ENCODE results near the gene ADCY5.

Gene ADCY5

DNA sequence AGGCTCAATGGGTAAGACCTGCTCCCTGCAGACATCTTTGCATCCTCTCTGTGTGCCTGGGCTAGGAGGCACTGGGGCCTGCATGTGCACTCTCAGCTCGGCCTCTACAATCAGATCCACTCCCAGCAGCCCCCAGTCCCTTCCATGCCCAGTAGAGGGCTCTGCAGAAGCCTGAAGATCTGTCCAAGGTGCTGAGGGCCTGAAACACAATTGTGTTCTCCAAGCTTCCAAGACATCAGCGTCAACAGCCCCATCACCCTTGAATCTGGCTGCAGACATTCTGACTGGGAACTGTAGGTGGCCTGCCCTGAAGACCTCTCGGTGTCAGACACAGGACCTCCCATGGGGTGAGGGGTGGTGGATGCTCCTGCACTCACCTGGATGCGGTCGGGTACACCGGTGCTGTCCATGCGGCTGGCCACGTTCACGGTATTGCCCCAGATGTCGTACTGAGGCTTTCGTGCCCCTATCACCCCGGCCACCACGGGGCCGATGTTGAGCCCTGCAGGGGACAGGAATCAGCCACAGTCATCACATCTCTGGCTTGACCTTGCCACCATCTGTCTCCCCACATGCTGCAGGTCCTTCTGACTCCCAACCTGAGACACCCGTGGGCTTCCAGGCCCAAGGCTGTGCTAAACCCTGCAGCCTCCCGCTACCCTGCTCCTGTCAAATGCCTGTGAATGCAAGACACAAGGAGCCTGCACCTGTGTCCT lies 162.4 kb downstream of the ADCY5 start:
- peak in 2 of 3 donors; percentile 9 to 18 for DNase-seq (ENCODE audit: low read depth in 3 of 3)

DNA sequence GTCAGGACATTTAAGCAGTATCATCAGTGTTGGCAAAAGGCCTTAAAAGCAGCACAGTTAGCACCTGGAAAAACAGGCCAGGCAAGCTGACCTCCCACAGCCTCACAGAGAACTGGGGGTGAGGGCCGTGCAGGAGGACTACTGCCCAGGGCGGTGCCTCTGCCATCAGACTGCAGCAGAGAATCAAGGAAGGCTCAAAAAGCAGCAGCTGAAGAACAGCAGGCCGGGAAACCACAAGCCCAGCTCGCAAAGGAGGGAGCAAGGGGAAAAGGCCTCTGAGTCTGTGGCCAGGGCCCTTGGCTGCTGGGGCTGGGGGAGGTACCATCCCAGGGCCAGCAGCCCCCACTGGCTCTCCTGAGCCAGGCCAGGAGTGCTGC lies 163.0 kb downstream of the ADCY5 start:
- no peak for DNase-seq (ENCODE audit: low read depth in 3 of 3)

DNA sequence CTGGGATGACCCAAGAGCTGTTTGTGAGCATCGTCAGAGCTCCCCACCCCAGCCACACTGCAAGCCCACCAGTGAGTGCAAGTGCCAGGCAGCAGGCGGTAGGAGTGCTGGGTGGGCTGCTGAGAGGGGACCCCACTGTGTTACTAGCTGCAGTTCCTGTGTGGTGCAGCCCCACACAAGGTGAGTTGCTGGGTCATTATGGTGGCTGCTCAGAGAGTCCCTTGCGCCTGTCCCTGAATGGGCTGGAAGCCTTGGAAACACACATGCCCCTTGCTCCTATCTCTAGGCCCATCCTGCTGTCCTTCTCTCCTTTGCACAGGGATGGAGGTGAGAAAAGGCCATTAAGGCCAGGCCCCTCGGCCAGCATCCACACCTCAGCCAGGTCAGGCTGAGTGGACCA lies 163.4 kb downstream of the ADCY5 start:
- no peak for DNase-seq (ENCODE audit: low read depth in 3 of 3)

DNA sequence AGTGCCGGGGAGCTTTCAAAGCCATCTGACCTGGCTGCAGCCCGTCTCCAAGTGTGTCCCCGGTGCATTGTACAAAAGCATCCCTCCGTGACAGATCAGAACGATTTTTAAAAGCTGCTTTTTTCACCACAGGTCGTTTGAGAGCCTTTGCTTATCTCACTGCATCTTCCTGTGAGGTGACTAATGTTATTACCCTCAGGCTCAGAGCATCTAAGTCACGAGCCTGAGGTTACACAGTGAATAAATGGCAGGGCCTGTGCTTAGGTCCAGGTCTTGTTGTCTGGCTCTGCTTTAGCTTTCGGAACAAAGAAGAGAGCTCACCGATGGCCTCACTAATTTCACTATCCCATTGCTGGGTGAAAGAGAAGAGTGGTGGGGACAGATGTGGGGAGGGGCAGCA lies 163.8 kb downstream of the ADCY5 start:
- DNase-seq (ENCODE audit: low read depth in 3 of 3) = no peak

DNA sequence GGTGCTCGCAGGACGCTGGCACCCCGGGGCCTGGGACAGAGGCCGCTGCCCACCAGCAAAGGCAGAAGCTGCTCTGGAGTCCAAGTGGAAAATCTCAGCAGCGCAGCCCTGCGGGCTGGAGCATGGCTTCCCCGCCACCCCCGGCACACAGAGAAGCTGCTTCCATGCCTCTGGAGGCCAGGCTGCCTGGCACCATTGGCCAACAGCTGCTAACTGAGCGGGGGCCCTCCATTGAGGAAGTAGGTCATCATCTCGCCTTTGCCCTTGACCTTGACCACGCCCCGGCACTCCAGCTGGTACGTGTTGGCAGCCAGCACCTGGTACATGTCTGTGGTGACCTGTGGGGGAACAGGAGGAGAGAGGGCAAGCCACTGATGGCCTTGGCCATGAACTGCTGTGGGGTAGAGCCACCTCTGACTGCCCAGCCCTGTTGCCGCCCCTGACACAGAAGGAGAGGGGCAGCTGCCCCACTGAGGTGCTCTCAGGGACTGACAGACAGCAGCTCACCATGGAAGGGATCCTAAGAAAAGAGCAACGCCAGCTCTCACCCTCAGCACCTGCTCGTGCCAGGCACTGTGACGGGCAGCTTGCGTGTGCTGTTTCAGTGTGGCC lies 164.4 kb downstream of the ADCY5 start:
- DNase-seq (ENCODE audit: low read depth in 3 of 3) = no peak

DNA sequence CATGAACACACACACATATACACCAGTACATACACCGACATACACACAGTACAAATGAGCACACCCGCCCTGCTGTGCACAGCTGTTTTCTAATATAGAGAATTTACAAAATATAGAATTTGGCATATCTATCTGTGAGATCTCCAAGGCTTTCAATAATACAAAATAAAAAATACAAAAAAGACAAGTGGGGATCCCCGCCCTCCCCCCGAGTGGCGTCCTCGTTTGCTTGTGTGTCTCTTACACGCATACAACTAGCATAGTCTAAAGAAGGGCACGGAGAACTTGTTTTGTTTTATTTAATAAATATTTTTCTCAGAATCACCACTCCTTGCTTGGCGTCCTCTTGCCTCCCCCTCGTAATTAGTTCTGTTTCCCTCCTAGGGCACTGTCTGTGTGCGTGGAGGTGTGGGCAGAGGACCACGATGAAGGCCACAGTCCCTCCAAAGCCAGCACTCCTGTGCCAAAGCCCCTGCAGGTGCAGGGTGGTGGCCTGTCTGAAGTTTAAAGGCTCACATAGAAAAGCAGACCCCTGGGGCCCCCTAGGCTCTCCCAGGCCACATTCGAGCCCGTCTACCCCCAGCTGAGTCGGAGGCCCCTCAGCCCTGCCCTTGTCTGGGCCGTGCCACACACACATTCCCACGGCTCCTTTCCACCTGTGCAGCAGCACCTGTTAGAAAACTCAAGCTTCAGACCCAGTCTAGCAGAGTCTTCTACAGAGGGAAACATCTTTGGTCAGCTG lies 165.1 kb downstream of the ADCY5 start:
- DNase-seq (ENCODE audit: low read depth in 3 of 3) = no peak

DNA sequence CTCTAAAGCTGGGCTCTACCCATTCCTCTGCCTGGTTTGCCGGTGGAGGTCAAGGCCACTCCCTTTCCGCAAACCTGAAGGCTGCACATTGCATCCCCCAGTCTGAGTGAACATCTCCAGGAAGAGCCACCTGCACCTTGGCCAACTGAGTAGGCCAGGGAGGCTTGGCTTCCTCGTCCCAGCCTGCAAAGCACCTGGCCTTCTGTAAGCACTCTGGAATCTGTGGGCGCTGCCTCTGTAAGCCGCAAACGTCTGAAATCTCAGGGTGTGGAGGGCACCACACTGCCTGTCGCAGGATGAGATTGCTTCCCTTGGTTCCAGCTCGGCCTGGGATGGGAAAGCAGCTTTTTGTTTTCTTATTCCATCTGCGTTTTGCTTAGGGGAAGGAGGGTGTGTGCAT lies 165.8 kb downstream of the ADCY5 start:
- no peak for DNase-seq (ENCODE audit: low read depth in 3 of 3)

DNA sequence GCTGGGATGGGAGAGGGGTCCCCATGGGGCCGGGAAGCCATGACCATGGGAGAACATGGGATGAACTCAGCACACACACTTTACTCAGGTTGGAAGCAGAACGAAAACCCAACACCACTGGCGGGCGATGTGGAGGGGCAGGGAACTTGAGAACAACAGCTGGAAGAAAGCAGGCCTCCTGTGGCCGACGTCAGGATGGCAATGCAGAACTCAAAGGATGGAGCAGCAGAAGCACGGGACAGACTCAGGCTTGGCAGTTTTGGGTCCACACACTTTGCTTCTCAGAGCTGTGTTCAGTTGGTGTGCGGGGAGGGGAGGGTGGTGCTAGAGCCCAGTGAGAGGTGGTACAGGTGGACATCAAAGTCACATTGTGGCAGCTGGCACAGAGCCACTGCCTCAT lies 166.4 kb downstream of the ADCY5 start:
- DNase-seq (ENCODE audit: low read depth in 3 of 3) = no peak

DNA sequence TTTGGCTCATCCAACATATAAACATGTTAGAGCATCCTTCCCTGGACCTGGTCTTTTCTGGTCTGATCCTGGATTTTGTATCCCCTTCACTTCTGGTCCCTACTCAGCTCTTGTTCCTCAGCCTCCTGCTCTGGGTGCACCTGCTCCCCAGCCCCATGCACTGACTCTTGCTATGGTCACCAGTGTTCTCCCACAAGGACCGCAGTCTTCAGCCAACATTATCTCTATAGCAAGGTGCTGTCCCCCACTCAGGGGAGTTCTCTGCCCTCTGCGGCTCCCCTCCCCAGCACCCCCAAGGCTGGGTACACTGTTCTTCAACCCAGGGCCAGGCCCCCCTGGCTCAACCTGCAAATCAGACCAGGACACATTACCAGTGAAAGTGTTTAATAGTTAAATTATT lies 167.0 kb downstream of the ADCY5 start:
- no peak for DNase-seq (ENCODE audit: low read depth in 3 of 3)

DNA sequence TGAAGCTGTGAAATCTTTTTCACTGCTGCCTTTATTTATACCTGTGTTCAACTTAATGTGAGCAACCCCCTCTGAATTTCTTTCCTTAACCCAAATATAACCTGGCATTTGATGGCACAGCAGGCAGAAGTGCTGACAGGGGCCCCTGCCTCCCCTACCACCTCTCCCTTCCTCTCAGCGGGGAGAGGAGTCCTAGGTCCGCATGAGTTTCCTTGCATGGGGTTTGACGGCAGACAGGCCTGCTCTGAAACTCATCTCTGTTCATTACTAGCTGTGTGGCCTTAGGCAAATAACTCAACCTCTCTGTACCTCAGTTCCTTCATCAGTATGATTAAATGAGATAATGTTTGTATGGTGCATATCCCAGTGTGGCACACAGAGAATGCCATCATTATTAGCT lies 167.5 kb downstream of the ADCY5 start:
- DNase-seq (ENCODE audit: low read depth in 3 of 3) = no peak

DNA sequence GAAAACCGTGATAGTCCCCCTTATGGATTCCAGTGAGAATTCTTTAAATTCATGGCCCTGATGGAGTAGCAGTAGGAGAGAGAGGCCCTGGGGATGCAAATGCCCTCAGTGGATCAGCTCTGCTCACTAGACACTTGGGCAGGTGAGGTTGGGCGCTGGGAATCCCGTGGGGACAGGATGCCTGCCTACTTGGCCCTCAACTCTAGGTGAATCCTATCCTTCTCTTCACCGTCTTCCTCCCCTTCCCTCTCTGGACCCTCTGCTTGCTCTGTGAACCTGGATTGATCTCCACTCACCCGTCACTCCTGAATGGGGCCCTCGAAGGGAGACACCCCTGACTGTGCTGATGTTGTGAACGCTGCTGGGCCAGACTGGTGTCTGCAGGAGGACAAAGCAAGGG lies 169.8 kb downstream of the ADCY5 start:
- no peak for DNase-seq (ENCODE audit: low read depth in 3 of 3)

DNA sequence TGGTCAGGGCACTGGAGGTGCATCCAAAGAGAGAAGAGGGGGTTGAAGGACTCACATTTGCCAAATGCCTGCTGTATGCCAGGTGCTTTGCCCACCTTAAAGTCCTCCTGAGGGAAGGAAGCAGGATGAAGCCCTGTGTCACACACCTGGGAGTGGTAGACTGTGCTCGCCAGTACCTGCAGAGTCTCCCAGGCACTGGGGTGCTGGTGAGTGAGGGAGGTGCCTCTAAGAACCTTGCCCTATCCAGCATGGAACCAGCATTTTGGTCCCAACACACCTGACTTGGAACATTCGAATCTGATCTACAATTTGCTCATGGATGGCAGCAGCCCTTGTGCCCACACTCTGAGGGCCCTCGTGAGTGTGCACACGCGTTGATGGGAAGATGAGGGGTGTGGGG lies 170.4 kb downstream of the ADCY5 start:
- DNase-seq (ENCODE audit: low read depth in 3 of 3) = no peak

DNA sequence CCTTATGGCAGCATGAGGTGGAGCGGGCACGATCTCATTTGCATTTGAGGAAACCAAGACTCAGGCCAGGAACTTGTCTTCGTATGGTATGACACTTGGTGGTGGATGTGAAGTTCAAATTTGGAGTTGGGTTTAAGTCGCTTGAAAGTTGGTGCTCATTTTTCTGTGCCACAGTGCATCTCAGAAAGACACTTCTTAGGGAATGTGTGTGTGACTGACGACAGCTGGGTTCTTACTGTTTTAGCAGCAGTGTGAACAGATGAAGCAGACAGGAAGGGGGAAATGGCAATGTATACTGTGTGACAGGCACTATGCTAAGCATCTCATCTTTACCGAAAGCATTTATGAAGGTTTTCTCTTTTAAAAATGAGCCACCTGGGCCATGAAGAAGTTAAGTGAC lies 171.8 kb downstream of the ADCY5 start:
- DNase-seq (ENCODE audit: low read depth in 3 of 3) = no peak

DNA sequence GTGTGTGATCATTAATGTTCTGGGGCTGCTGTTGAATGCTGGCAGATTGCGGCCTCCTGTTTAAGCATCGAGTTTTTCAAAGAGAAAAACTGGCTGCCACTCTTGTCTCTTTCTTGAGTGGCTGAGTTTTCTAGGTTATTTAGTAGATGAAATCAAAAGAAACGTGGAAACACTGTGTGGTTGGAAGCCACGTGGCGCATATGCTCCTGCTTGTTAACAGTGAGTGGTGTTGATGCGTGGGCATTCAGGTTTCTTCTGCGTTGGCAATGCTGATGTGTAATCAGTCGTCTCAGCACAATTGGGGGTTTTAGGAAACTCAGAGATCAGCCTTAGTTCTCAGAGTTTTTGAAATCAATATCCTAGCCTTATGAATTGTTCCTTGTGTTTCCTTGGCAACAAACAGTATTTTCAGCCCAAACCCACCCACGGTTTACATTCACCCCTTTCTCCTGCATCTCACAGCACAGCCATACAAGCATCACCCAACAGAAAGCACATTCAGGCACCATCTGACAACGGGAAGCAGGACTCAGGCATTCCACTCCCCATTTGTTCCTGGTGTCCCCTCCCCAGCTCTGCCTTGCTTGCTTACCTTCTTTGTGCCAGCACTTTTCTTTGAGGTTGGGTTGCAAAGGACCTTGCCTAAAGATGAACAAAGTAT lies 172.4 kb downstream of the ADCY5 start:
- DNase-seq (ENCODE audit: low read depth in 3 of 3) = no peak

DNA sequence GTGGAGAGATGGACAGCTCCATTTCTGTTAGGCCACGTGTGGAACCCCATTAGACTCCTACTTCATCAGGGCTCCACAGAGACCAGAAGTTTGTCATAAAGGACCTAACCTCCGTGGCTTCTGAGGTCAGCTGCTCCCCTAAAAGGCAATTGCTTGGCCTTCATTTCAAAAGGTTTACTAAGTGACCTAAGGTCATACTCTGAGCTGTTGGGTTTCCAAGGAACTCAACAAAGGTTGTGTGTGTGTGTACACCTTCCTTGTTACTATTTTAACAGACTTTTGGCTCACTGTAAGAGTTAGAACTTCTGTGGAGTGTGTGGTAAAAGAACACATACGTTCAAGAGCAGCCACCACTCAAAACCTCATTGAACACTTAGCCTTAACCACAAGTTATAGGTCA lies 173.2 kb downstream of the ADCY5 start:
- DNase-seq (ENCODE audit: low read depth in 3 of 3) = no peak

DNA sequence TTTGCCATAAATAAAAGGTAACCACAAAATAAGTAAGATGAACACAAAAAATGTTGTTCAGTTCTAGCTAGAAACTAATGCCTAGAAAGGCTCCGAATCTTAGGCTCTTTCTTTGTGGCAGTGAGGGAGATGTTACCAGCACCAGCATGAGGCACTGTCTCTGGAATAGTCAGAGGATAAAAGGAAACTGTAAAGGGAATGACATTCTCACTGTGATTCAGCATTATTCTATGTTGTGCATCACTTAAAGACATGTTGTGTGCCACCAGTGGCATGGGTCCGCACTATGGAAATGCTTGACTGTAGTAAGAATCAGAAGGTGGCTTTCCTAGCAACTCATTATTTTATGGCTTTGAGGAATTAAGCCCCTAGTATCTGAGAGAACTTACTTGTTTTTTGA lies 176.3 kb downstream of the ADCY5 start:
- DNase-seq (ENCODE audit: low read depth in 3 of 3) = no peak

DNA sequence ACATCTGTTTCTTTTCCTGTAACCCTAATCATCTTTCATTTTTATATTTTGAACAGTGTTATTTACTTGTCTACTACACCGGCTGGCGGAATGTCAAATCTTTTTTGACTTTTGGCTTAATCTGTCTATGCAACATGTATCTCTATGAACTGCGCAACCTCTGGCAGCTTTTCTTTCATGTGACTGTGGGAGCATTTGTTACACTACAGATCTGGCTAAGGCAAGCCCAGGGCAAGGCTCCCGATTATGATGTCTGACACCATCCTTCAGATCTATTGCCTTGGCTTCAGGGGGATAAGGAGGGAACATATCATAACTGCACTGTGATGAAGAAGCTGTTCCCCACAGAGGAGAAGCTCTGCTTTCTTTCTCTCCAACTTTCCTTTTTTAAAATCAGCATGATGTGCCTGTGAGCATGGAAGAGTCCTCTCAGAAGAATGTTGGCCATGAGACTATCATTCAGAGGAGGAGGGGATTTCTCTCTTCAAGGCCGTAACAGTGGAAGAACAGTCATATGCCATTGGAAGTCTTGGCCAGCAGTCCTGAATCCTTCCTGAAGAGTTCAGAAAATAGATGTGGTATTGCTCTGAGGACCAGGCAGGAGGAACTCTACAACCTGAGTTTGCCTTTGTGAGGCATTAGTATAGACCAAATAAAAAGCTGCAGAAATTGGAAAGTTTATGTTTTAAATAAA lies 177.3 kb downstream of the ADCY5 start:
- DNase-seq (ENCODE audit: low read depth in 3 of 3) = no peak

DNA sequence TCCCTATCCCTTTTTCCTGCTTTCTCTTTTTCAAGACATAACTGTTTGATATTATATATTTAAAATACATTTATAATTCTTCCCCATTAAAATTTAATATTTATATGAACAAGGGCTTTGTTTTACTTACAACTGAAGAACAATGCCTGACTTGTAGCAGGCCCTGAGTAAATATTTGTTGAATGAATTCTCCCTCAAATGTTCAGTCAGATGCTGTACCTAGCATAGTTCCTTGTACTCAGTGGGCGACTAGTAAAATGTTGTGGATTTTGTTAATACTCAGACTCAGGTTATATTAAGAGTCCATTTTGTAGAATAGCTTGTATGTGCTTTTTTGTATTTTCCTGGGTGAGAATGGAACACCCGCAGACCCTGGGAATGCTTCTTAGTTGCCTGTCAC lies 178.1 kb downstream of the ADCY5 start:
- no peak for DNase-seq (ENCODE audit: low read depth in 3 of 3)

DNA sequence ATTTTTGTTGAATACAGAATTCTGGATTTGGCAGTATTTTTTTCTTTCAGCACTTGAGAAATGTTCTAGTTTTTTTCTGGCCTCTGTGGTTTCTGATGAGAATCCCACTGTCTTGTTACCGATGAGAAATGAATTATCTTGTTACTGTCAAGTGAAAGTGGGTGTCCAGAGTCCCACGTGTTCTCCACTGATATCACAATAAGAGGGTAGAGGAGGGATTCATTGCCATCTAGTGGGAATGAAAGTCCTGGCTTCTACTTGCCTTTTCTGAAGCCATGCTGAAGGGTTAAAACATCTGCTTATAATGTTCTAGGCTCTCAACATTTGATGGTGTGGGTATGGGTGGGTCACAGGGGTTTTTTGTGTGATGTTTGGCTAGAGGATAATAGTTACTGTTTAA lies 181.1 kb downstream of the ADCY5 start:
- no peak for DNase-seq (ENCODE audit: low read depth in 3 of 3)

DNA sequence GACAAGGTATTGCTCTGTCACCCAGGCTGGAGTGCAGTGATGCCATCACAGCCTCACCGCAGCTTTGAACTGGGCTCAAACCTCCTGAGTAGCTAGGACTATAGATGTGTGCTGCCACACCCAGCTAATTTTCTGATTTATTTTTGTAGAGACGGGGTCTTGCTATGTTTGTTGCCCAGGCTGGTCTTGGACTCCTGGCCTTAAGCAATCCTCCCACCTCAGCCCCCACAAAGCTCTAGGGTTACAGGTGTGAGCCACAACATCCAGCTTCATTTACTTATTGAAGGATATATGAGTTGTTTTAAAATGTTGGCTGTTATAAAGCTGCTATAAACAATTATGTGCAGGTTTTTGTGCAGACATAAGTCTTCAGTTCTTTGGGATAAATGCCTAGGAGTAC lies 184.9 kb downstream of the ADCY5 start:
- no peak for DNase-seq (ENCODE audit: low read depth in 3 of 3)

DNA sequence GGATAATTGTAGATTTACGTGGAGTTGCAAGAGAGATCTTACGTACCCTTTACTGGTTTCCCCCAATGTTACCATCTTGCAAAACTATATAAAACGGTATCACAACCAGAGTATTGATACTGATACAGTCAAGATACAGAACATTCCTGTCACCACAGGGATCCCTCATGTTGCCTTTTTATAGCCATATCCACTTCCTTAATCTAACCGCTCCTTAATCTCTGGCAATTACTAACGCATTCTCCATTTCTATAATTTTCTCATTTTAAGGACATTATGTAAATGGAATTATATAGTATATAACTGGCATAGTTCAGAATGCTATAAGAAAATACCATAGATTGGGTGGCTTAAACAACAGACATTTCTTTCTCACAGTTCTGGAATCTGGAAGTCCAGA lies 186.0 kb downstream of the ADCY5 start:
- no peak for DNase-seq (ENCODE audit: low read depth in 3 of 3)

DNA sequence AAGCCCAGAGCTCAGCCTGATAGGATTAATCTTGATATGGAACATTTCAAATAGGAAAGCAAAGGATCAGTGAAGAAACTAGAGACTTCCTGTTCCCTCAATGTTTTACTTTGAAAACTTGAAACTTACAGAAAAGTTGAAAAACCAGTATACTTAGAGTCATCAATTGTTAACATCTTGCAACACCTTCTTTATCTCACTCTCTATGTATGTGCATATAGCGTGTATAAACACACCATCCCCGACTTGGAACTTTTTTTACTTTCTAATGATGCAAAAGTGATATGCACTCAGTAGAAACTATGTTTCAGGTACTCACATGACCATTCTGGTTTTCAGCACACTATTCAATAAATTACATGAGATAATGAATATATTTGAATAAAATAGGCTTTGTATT lies 186.7 kb downstream of the ADCY5 start:
- DNase-seq (ENCODE audit: low read depth in 3 of 3) = no peak
